Calu3 (cell line): ENCODE data around the gene SNU13. TPM values are rescaled to one million over a fixed set of nuclear protein-coding genes. Genes with fewer than 3 reads are reported as not detected.

Experiments used
- BruUV-seq: library from RNA; stranded (reverse); fragments of 400-500 nt; replicated peaks from 2 replicates; lab custom pipeline; 2021; lab: Mats Ljungman, UMichigan
- CTCF ChIA-PET: fragments of 300-600 bp; sonication (Branson Sonifier 250); formaldehyde crosslinking; loops from one replicate; lab custom pipeline; 2022; ENCODE audit warnings: antibody characterized with exemption; lab: Charles Lee
- DNase-seq: peaks from one replicate; pipeline ENCODE4 v3.0.0; 2022
- H3K27ac Mint-ChIP-seq: one replicate; pipeline ENCODE4 v1.8.0; 2022; ENCODE audit warnings: mixed read lengths; ENCODE audit not compliant: unreplicated experiment
- H3K27me3 Mint-ChIP-seq: one replicate; pipeline ENCODE4 v1.8.0; 2022; ENCODE audit warnings: mixed read lengths; ENCODE audit not compliant: unreplicated experiment
- H3K36me3 Mint-ChIP-seq: one replicate; pipeline ENCODE4 v1.8.0; 2022; ENCODE audit warnings: mild to moderate bottlenecking, moderate library complexity, mixed read lengths; ENCODE audit not compliant: insufficient read depth, unreplicated experiment
- H3K4me1 Mint-ChIP-seq: one replicate; pipeline ENCODE4 v1.8.0; 2022; ENCODE audit warnings: mild to moderate bottlenecking, low read depth, mixed read lengths; ENCODE audit not compliant: unreplicated experiment
- H3K4me3 Mint-ChIP-seq: one replicate; pipeline ENCODE4 v1.8.0; 2022; ENCODE audit warnings: mild to moderate bottlenecking, low read depth, moderate library complexity, mixed read lengths; ENCODE audit not compliant: unreplicated experiment
- H3K9me3 Mint-ChIP-seq: one replicate; pipeline ENCODE4 v1.8.0; 2022; ENCODE audit warnings: low read depth, mixed read lengths; ENCODE audit not compliant: unreplicated experiment
- intact Hi-C: fragments of 100-400 bp; cut with micrococcal nuclease; formaldehyde crosslinking; loops from one replicate; pipeline ENCODE4 v1.10.0; 2022; ENCODE audit not compliant: unreplicated experiment
- total RNA-seq: library from RNA; stranded (reverse); gene quantifications from 2 replicates; pipeline ENCODE4 v1.2.3, GENCODE V29; 2022
- TF ChIP-seq, protein P1 (sequence below): fragments of 200-600 bp; IDR thresholded peaks from one replicate; pipeline ENCODE4 v1.8.0; 2022; ENCODE audit warnings: antibody characterized with exemption; ENCODE audit not compliant: unreplicated experiment

Gene SNU13
- total RNA-seq, 1 experiment from 2014 or later: 213 TPM

DNA sequence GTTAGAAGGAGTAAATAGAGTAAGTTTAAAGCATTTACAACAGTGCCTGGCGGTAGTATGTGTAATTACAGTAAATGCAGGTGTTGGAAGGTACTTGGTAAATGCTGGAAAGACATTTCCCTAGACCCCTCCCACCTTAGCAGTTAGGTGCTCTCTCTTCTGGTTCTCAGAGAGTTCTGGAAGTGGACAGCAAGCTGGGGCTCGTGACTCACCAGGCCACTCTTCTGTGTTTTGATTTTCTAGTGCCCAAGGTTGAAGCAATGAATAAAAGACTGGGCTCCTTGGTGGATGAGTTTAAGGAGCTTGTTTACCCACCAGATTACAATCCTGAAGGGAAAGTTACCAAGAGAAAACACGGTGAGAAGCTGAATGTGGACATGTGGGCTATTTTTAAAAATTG lies 27.6 kb downstream of the SNU13 start:
- Mint-ChIP-seq H3K4me1 (no peaks in the 10 kb centered on the region), H3K4me3 (no peak overlapping the region), H3K27me3 (no peaks in the 10 kb centered on the region), H3K36me3 (peaks cover 82% of the 10 kb centered on the region), H3K27ac (no peak overlapping the region), H3K9me3 (no peaks in the 10 kb centered on the region)
- DNase-seq: no peak
- CTCF ChIA-PET: no interaction called here
- intact Hi-C loops: no loop called here
- TF ChIP-seq, protein P1, sequence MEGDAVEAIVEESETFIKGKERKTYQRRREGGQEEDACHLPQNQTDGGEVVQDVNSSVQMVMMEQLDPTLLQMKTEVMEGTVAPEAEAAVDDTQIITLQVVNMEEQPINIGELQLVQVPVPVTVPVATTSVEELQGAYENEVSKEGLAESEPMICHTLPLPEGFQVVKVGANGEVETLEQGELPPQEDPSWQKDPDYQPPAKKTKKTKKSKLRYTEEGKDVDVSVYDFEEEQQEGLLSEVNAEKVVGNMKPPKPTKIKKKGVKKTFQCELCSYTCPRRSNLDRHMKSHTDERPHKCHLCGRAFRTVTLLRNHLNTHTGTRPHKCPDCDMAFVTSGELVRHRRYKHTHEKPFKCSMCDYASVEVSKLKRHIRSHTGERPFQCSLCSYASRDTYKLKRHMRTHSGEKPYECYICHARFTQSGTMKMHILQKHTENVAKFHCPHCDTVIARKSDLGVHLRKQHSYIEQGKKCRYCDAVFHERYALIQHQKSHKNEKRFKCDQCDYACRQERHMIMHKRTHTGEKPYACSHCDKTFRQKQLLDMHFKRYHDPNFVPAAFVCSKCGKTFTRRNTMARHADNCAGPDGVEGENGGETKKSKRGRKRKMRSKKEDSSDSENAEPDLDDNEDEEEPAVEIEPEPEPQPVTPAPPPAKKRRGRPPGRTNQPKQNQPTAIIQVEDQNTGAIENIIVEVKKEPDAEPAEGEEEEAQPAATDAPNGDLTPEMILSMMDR: no peak
- BruUV-seq: no TSS peak

DNA sequence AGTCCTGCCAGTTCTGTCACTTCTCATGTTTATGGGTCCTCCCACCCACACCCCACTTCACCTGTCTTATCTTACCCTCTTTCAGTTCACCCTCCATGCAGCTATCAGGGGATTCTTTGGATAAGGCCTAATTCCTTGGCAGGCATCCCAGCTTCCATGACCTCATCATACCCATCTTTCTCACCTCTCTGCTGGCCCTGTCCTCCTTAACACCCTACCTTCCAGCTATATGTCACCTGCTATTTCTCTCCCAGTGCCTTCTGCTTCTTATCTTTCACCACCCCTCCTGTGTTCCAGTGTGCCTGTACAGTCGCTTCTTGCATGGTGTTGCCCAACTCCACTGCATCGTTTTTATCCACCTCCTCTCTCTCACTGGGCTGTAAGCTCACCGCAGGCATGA lies 28.3 kb downstream of the SNU13 start:
- BruUV-seq: no TSS peak
- H3K4me3 Mint-ChIP-seq: no peak overlapping the region
- no peaks in the 10 kb centered on the region for H3K9me3 Mint-ChIP-seq
- peak overlapping the region; percentile 24 for H3K27ac Mint-ChIP-seq
- TF ChIP-seq, protein P1: no peak
- H3K36me3 Mint-ChIP-seq: peaks cover 87% of the 10 kb centered on the region
- CTCF ChIA-PET: no interaction called here
- no peaks in the 10 kb centered on the region for H3K27me3 Mint-ChIP-seq
- intact Hi-C loops: no loop called here
- H3K4me1 Mint-ChIP-seq: no peaks in the 10 kb centered on the region
- DNase-seq: no peak

DNA sequence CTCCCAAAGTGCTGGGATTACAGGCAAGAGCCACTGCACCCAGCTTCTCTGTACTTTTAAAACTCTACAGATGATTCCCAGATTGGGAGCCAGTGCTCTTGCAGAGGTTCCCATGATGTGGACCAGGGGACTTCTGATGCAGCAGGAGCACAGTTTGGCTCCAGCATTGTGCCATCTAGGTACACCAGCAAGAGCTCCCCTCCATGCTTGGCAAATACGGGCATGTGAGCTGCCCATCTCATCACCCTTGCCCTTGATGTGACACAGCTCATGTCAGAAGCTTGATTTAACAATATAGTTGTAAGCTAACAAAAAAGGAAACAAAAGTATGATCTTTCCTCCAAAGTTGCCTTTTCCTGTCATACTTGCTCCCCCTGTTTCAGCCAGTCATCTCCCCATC lies 28.7 kb downstream of the SNU13 start:
- Mint-ChIP-seq H3K27ac (peak overlapping the region; percentile 24), H3K36me3 (peaks cover 87% of the 10 kb centered on the region), H3K27me3 (no peaks in the 10 kb centered on the region), H3K9me3 (no peaks in the 10 kb centered on the region), H3K4me3 (no peak overlapping the region), H3K4me1 (no peaks in the 10 kb centered on the region)
- intact Hi-C loops: no loop called here
- no peak for DNase-seq
- BruUV-seq: no TSS peak
- TF ChIP-seq, protein P1: no peak
- CTCF ChIA-PET: no interaction called here

DNA sequence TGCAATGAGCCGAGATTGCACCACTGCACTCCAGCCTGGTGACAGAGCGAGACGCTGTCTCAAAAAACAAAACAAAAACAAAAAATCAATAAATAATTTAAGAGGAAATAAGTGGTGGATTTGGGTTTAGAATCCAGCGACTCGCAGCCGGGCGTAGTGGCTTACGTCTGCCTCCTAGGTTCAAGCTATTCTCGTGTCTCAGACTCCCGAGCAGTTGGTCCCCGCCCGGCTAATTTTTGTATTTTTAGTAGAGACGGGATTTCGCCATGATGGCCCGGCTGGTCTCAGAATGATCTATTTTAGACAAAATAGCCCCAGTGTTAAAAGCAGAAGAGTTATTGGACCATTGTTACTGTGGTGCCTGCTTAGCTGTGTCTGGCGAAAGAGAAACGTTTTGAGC lies 29.8 kb downstream of the SNU13 start:
- no TSS peak for BruUV-seq
- CTCF ChIA-PET: no interaction called here
- intact Hi-C loops: no loop called here
- no peaks in the 10 kb centered on the region for H3K27me3 Mint-ChIP-seq
- H3K4me1 Mint-ChIP-seq: no peaks in the 10 kb centered on the region
- no peak overlapping the region for H3K4me3 Mint-ChIP-seq
- DNase-seq: no peak
- TF ChIP-seq, protein P1: no peak
- H3K36me3 Mint-ChIP-seq: peaks cover 84% of the 10 kb centered on the region
- H3K27ac Mint-ChIP-seq: no peak overlapping the region
- H3K9me3 Mint-ChIP-seq: no peaks in the 10 kb centered on the region
